Activated naive CD8-positive, alpha-beta T cell treated with anti-CD3 and anti-CD28 coated beads for 36 hours (primary cell): ENCODE results near the gene KPNA3. TPM values are rescaled to one million over a fixed set of nuclear protein-coding genes. Genes with fewer than 3 reads are reported as not detected.
"Not testable (repeated sequence)": the region's sequence is repeated elsewhere in the genome, so short reads cannot be mapped to it uniquely, and the experiment has no call there.

Experiments
- DNase-seq: peaks from one replicate; pipeline ENCODE4 v3.0.0; 2021
- H3K27ac Mint-ChIP-seq: one replicate; pipeline ENCODE4 v1.8.0; 2022; ENCODE audit warnings: mild to moderate bottlenecking, moderate library complexity, mixed read lengths
- H3K27me3 Mint-ChIP-seq: one replicate; pipeline ENCODE4 v1.8.0; 2022; ENCODE audit warnings: mild to moderate bottlenecking, mixed read lengths
- H3K36me3 Mint-ChIP-seq: one replicate; pipeline ENCODE4 v1.8.0; 2021; ENCODE audit warnings: mild to moderate bottlenecking, mixed read lengths
- H3K4me1 Mint-ChIP-seq: one replicate; pipeline ENCODE4 v1.8.0; 2021; ENCODE audit warnings: mixed read lengths
- H3K4me3 Mint-ChIP-seq: one replicate; pipeline ENCODE4 v1.8.0; 2022; ENCODE audit warnings: mild to moderate bottlenecking, moderate library complexity, mixed read lengths
- H3K9me3 Mint-ChIP-seq: one replicate; pipeline ENCODE4 v1.8.0; 2022; ENCODE audit warnings: mixed read lengths
- total RNA-seq, 2 experiments: library from RNA; stranded (reverse); gene quantifications; one replicate each; pipeline ENCODE4 v1.2.3, GENCODE V29; 2021

Gene KPNA3
- total RNA-seq, 2 experiments from 2014 or later, result 65.9 to 67.0 TPM

DNA sequence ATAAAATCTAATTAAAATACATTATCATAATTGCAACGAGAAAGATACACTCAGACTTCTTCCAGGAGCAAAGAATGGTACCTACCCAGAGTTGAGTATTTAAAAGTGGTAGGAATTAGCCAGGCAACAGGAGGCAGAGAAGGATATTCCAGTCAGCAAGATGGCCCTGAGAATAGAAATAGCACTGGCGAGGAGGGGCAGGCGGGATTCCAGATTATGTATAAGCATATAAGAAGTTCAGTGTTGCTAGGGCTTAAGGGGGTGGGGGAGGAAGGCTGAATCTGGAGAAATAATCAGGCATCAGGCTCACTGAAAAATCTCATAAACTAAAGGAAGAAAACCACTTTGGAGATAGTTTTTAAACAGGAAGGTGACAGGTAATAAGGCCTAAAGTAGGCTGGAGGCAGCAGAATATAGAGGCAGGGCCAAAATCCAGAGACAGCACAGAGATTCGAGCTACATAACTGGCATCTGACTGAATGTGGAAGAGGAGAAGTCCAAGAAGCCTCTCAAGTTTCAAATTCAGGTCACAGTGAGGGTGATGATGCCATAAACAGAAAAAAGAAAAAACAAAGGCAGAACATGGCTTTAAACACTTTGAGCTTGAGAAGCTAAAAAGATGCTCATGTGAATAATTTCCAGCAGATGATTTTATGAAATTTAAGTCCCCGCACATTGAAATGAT lies 7.5 kb downstream of the KPNA3 start:
- no peak for DNase-seq
- Mint-ChIP-seq H3K27me3 (no peaks in the 10 kb centered on the region), H3K4me1 (peaks cover 38% of the 10 kb centered on the region), H3K4me3 (no peak overlapping the region), H3K36me3 (peaks cover 18% of the 10 kb centered on the region), H3K27ac (no peak overlapping the region), H3K9me3 (no peaks in the 10 kb centered on the region)

DNA sequence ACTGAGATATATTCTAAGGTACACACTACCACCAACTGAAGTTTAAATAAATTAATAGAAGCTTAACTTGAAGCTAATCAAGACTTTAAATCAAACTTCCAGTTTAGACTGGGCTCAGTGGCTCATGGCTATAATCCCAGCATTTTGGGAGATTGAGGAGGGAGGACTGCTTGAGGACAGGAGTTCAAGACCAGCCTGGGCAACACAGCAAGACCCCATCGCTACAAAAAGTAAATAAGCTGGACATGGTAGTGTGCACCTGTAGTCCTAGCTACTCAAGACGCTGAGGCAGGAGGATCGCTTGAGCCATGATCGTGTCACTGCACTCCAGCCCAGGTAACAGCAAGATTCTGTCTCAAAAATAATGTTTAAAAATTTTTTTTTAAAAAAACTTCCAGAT lies 8.6 kb downstream of the KPNA3 start:
- Mint-ChIP-seq H3K36me3 (peaks cover 16% of the 10 kb centered on the region), H3K27me3 (no peaks in the 10 kb centered on the region), H3K4me3 (no peak overlapping the region), H3K4me1 (peaks cover 36% of the 10 kb centered on the region), H3K9me3 (no peaks in the 10 kb centered on the region), H3K27ac (no peak overlapping the region)
- no peak for DNase-seq

DNA sequence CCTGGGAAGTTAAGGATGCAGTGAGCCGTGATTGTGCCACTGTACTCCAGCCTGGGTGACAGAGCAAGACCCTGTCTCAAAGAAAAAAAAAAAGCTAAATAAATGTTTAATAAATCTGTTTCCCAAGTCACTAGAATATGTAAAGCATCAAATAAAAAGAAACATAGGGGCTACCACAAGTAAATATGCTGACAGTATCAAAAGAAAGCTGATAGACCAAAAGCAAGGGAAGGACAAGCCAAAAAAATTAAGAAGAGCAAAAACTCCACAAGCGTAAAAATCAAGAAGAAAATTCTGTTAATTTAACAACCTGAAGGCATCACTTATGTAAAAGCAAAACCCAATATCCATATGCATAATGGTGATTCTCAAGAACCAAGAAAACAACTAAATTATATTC lies 9.7 kb downstream of the KPNA3 start:
- H3K4me1 Mint-ChIP-seq, result peaks cover 40% of the 10 kb centered on the region
- H3K27ac Mint-ChIP-seq, result no peak overlapping the region
- no peaks in the 10 kb centered on the region for H3K9me3 Mint-ChIP-seq
- no peaks in the 10 kb centered on the region for H3K27me3 Mint-ChIP-seq
- H3K36me3 Mint-ChIP-seq, result peaks cover 14% of the 10 kb centered on the region
- no peak for DNase-seq
- no peak overlapping the region for H3K4me3 Mint-ChIP-seq

DNA sequence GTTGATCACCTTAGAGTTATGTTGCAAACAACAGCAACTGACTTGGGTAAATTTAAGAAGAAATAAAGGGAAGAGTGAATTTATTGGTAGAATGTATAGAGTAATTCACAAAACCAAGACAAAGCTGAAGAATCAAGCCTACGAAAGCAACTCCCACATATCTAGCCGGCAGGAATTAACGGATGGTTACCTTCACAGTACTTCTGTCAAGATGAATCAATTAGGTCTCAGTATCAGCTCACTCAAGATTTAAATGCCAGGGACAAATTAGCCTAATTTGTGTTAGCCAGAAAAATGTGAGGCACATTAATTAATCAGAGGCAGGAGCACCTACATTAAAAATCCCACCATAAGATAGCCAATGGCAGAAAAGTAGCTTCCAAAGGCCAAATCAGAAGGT lies 10.7 kb downstream of the KPNA3 start:
- no peak overlapping the region for H3K27ac Mint-ChIP-seq
- peaks cover 13% of the 10 kb centered on the region for H3K36me3 Mint-ChIP-seq
- DNase-seq, result no peak
- H3K4me1 Mint-ChIP-seq, result peaks cover 42% of the 10 kb centered on the region
- no peaks in the 10 kb centered on the region for H3K9me3 Mint-ChIP-seq
- H3K27me3 Mint-ChIP-seq, result no peaks in the 10 kb centered on the region
- H3K4me3 Mint-ChIP-seq, result no peak overlapping the region

GRCh38 chr13:49779721-49780120 lies 12.8 kb downstream of the KPNA3 start:
- DNase-seq, result no peak
- H3K36me3 Mint-ChIP-seq, result peaks cover 10% of the 10 kb centered on the region
- H3K27ac Mint-ChIP-seq, result no peak overlapping the region
- H3K9me3 Mint-ChIP-seq, result no peaks in the 10 kb centered on the region
- no peaks in the 10 kb centered on the region for H3K27me3 Mint-ChIP-seq
- peaks cover 41% of the 10 kb centered on the region for H3K4me1 Mint-ChIP-seq
- no peak overlapping the region for H3K4me3 Mint-ChIP-seq

- Mint-ChIP-seq H3K36me3 (peaks cover 7% of the 10 kb centered on the region), H3K9me3 (no peaks in the 10 kb centered on the region), H3K27ac (no peak overlapping the region), H3K4me1 (peaks cover 34% of the 10 kb centered on the region), H3K27me3 (no peaks in the 10 kb centered on the region), H3K4me3 (no peak overlapping the region)
- DNase-seq, result no peak
Measured at GRCh38 chr13:49777746-49778614, 14.5 kb downstream of the KPNA3 start.

GRCh38 chr13:49776871-49777270 lies 15.6 kb downstream of the KPNA3 start:
- no peak for DNase-seq
- Mint-ChIP-seq H3K9me3 (no peaks in the 10 kb centered on the region), H3K4me1 (peaks cover 36% of the 10 kb centered on the region)

DNA sequence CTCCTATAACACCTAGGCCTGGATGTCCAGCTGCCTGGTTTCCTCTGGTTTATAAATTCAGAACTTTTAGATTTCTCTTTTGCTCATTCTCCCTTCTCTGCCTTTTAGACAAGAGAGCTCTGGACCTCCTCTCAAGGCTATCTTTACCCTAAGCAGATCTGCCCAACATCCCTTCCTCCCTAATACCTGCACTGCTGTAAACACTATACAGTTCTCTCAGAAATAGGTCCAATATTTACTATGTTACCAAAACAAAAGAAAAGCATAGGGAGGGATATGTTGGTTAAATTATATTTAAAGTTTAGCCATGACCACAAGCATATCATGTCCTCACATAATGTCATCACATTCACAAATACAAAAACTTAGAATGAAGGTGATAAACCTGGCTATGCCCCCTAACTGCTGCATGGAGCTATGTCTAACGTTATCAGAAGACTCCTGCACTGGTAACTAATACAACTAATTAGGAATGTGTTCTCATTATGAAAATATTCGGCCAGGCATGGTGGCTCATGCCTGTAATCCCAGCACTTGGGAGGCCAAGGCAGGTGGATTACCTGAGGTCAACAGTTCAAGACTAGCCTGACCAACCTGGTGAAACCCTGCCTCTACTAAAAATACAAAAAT lies 18.0 kb downstream of the KPNA3 start:
- Mint-ChIP-seq H3K36me3 (peaks cover 9% of the 10 kb centered on the region), H3K27me3 (no peaks in the 10 kb centered on the region), H3K27ac (no peak overlapping the region), H3K9me3 (no peaks in the 10 kb centered on the region), H3K4me3 (no peak overlapping the region), H3K4me1 (peaks cover 37% of the 10 kb centered on the region)
- no peak for DNase-seq

More at GRCh38 chr13:49776871-49777270, 15.6 kb downstream of the KPNA3 start:
- Mint-ChIP-seq H3K27me3 (no peaks in the 10 kb centered on the region), H3K4me3 (no peak overlapping the region), H3K36me3 (peaks cover 6% of the 10 kb centered on the region), H3K27ac (no peak overlapping the region)

DNA sequence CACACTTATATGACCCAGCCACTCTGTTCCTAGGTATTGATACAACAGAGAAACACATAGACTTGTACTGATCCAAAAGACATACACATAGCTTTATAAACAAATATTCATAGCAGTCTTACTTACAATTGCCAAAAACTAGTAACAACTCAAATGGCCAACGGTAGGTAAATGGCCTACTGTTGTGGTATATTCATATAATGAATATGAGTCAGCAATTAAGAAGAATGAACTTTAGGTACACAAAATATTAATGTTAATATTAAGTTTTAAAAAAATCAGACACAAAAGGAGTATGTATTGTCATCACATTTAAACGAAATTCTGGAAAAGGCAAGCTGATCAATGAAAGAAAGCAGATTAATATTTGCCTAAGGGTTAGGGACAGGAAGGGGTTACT lies 19.7 kb downstream of the KPNA3 start:
- Mint-ChIP-seq H3K9me3 (no peaks in the 10 kb centered on the region), H3K36me3 (peaks cover 8% of the 10 kb centered on the region), H3K27ac (no peak overlapping the region), H3K4me3 (no peak overlapping the region), H3K4me1 (peaks cover 38% of the 10 kb centered on the region), H3K27me3 (no peaks in the 10 kb centered on the region)
- DNase-seq, result no peak

GRCh38 chr13:49761811-49762210 lies 30.7 kb downstream of the KPNA3 start:
- Mint-ChIP-seq H3K9me3 (peaks cover 14% of the 10 kb centered on the region), H3K36me3 (peaks cover 52% of the 10 kb centered on the region), H3K4me1 (peaks cover 27% of the 10 kb centered on the region)
- DNase-seq, H3K4me3 Mint-ChIP-seq, H3K27ac Mint-ChIP-seq, H3K27me3 Mint-ChIP-seq: not testable (repeated sequence)

- no peaks in the 10 kb centered on the region for H3K27me3 Mint-ChIP-seq
- peaks cover 31% of the 10 kb centered on the region for H3K4me1 Mint-ChIP-seq
- H3K27ac Mint-ChIP-seq, result no peak overlapping the region
- DNase-seq, result no peak
- peaks cover 14% of the 10 kb centered on the region for H3K9me3 Mint-ChIP-seq
- H3K4me3 Mint-ChIP-seq, result no peak overlapping the region
- peaks cover 51% of the 10 kb centered on the region for H3K36me3 Mint-ChIP-seq
Measured at GRCh38 chr13:49760558-49760957, 31.9 kb downstream of the KPNA3 start.

DNA sequence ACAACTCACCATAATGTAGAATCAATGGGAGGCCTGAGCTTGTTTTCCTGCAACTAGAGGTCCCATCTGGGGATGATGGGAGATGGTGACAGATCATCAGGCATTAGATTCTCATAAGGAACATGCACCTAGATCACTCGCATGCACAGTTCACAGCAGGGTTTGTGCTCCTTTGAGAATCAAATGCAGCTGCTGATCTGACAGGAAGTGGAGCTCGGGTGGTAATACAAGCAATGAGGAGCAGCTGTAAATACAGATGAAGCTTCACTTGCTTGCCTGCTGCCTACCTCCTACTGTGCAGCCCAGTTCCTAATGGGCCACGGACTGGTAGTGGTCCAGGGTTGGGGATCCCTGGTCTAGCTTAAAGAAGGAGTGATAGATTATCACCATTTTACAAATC lies 33.0 kb downstream of the KPNA3 start:
- H3K4me1 Mint-ChIP-seq, result peaks cover 35% of the 10 kb centered on the region
- peaks cover 14% of the 10 kb centered on the region for H3K9me3 Mint-ChIP-seq
- H3K27ac Mint-ChIP-seq, result no peak overlapping the region
- peaks cover 50% of the 10 kb centered on the region for H3K36me3 Mint-ChIP-seq
- no peak overlapping the region for H3K4me3 Mint-ChIP-seq
- no peak for DNase-seq
- no peaks in the 10 kb centered on the region for H3K27me3 Mint-ChIP-seq

DNA sequence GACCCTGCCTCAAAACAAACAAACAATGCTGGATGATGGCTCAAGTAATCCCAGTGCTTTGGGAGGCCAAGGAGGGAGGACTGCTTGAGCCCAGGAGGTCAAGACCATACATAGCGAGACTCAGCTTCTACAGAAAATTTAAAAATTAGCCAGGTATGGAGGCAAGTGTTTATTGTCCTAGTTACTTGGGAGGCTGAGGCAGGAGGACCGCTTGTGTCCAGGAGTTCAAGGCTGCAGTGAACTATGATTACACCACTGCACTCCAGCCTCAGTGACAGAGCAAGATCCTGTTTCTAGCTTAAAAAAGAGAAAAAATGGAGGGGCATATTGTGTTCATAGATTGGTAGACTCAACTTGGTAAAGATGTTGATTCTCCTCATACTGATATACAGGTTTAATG lies 36.2 kb downstream of the KPNA3 start:
- H3K36me3 Mint-ChIP-seq, result peaks cover 39% of the 10 kb centered on the region
- H3K4me3 Mint-ChIP-seq, result no peak overlapping the region
- H3K27ac Mint-ChIP-seq, result no peak overlapping the region
- peaks cover 9% of the 10 kb centered on the region for H3K9me3 Mint-ChIP-seq
- no peak for DNase-seq
- H3K4me1 Mint-ChIP-seq, result peaks cover 46% of the 10 kb centered on the region
- H3K27me3 Mint-ChIP-seq, result no peaks in the 10 kb centered on the region

- H3K9me3 Mint-ChIP-seq, result no peaks in the 10 kb centered on the region
- no peak for DNase-seq
- no peaks in the 10 kb centered on the region for H3K27me3 Mint-ChIP-seq
- peaks cover 24% of the 10 kb centered on the region for H3K36me3 Mint-ChIP-seq
- peaks cover 36% of the 10 kb centered on the region for H3K4me1 Mint-ChIP-seq
- H3K27ac Mint-ChIP-seq, result no peak overlapping the region
- no peak overlapping the region for H3K4me3 Mint-ChIP-seq
Measured at GRCh38 chr13:49754146-49754545, 38.3 kb downstream of the KPNA3 start.

DNA sequence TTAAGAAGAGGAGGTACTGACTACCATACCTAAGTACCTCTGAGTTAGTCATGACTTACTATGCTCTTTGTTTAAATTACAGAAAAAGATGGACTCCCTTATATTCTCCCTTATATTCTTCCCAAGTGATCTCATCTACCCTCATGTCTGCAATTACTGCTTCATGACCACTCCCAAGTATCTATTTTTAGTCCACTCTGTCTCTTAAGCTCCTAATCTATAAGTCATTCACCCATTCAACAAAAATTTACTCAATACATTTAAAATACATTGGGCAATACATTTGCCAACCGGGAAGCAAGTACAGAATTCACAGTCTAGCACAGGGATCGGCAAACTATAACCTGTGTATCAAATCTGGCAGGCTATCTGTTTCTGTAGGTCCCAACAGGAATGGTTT lies 42.6 kb downstream of the KPNA3 start:
- no peak overlapping the region for H3K4me3 Mint-ChIP-seq
- H3K27me3 Mint-ChIP-seq, result no peaks in the 10 kb centered on the region
- no peaks in the 10 kb centered on the region for H3K9me3 Mint-ChIP-seq
- H3K27ac Mint-ChIP-seq, result no peak overlapping the region
- H3K4me1 Mint-ChIP-seq, result peaks cover 17% of the 10 kb centered on the region
- DNase-seq, result no peak
- H3K36me3 Mint-ChIP-seq, result peaks cover 20% of the 10 kb centered on the region
